ENCODE results near the gene DTX3. TPM values are rescaled to one million over a fixed set of nuclear protein-coding genes. Genes with fewer than 3 reads are reported as not detected.
"Not testable (repeated sequence)": the region's sequence is repeated elsewhere in the genome, so short reads cannot be mapped to it uniquely, and the experiment has no call there.

DTX3 gene
- 10 to 100 TPM; 33.8 to 37.1 TPM for total RNA-seq
- polyA plus RNA-seq = 1 to 10 TPM; 4.2 to 6.2 TPM

- CTCF ChIA-PET (ENCODE audit: partially characterized antibody) = interaction anchor here (1.6 to 3.6 kb wide), 2 partner anchors 15 to 21 kb away, joined by 4 to 17 read pairs; no protein-coding TSS in a partner anchor
- Mint-ChIP-seq H3K4me3 (peak within 1 kb of the TSS; percentile 85 to 90 (median 87)), H3K4me1 (peaks cover 17 to 39% (median 28%) of the 10 kb centered on the region in 4 donors), H3K27ac (peak within 1 kb of the TSS; percentile 63 to 96 (median 93)), H3K9me3 (no peaks in the 10 kb centered on the region), H3K36me3 (peaks cover 25 to 44% of the 10 kb centered on the region in 2 donors), H3K27me3 (peaks cover 0 to 1% of the 10 kb centered on the region in 2 donors)
- H3K27me3 ChIP-seq (ENCODE audit: insufficient read depth, low read length) = no peaks in the 10 kb centered on the region
- H3K27ac ChIP-seq (ENCODE audit: low read depth, low read length) = peak within 1 kb of the TSS; percentile 24
- POLR2A ChIA-PET (ENCODE audit: partially characterized antibody) = interaction anchor here (1.2 to 1.7 kb wide), 2 partner anchors 12 to 84 kb away, joined by 3 to 7 read pairs; partner anchors contain the start of gene DDIT3
- H3K4me1 ChIP-seq (ENCODE audit: insufficient read depth, low read length) = peaks cover 30% of the 10 kb centered on the region
- DNase-seq = peak in 3 of 5 donors; percentile 33 to 43 (median 39)
- peaks cover 13% of the 10 kb centered on the region for H3K36me3 ChIP-seq (ENCODE audit: insufficient read depth, low read length)
- H3K4me3 ChIP-seq (ENCODE audit: low read length in 2 of 2) = peak within 1 kb of the TSS; percentile 60 to 66
- H3K9me3 ChIP-seq (ENCODE audit: control insufficient read depth in 1 of 2, low read length in 2 of 2) = no peaks in the 10 kb centered on the region
- intact Hi-C loops (cut with micrococcal nuclease) = no loop called here
Measured at GRCh38 chr12:57604454-57604991, at the start of gene DTX3. TSS of gene DTX3 (plus strand) at chr12:57604824. CDS start at chr12:57606518, 1,694 bp downstream.

DNA sequence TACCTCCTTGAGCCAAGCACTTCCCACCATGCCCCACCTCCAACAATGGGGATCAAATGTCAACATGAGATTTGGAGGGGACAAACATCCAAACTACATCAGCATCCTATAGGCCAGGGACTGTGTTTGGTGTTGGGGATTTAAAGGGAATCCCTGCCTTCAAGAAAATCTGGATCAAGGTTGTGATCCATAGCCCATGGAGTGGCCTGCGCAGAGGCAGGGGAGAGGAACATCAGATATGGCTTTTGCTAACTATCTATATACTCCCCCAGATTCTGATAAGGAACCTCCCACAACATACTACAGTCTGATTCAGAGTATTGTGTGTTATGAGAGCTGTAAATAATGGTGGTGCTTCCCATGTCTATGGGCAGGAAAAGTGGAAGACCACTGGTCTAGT, 49.7 kb upstream of the DTX3 start:
- H3K4me1 Mint-ChIP-seq = peaks cover 3 to 10% (median 7%) of the 10 kb centered on the region in 4 donors

GRCh38 chr12:57558864-57559263, 45.8 kb upstream of the DTX3 start:
- H3K36me3 Mint-ChIP-seq = no peaks in the 10 kb centered on the region
- H3K4me3 ChIP-seq (ENCODE audit: low read length in 2 of 2) = no peak overlapping the region
- no peaks in the 10 kb centered on the region for H3K4me1 Mint-ChIP-seq
- H3K4me1 ChIP-seq (ENCODE audit: insufficient read depth, low read length) = no peaks in the 10 kb centered on the region
- peaks cover 0 to 9% of the 10 kb centered on the region in 2 donors for H3K27me3 Mint-ChIP-seq
- no peaks in the 10 kb centered on the region for H3K9me3 Mint-ChIP-seq
- H3K27ac Mint-ChIP-seq = no peak overlapping the region
- H3K9me3 ChIP-seq (ENCODE audit: control insufficient read depth in 1 of 2, low read length in 2 of 2) = no peaks in the 10 kb centered on the region
- ChIA-PET CTCF (ENCODE audit: partially characterized antibody) (interaction anchor here (0.8 kb wide), 1 partner anchor 13 kb away, joined by 3 read pairs; no protein-coding TSS in a partner anchor), POLR2A (ENCODE audit: partially characterized antibody) (no interaction called here)
- intact Hi-C loops (cut with micrococcal nuclease) = no loop called here
- H3K36me3 ChIP-seq (ENCODE audit: insufficient read depth, low read length) = no peaks in the 10 kb centered on the region
- DNase-seq = no peak
- no peak overlapping the region for H3K27ac ChIP-seq (ENCODE audit: low read depth, low read length)
- no peaks in the 10 kb centered on the region for H3K27me3 ChIP-seq (ENCODE audit: insufficient read depth, low read length)
- no peak overlapping the region for H3K4me3 Mint-ChIP-seq

More for the DNA sequence above, 49.7 kb upstream of the DTX3 start:
- Histone ChIP-seq H3K9me3 (ENCODE audit: control insufficient read depth in 1 of 2, low read length in 2 of 2) (no peaks in the 10 kb centered on the region), H3K27me3 (ENCODE audit: insufficient read depth, low read length) (no peaks in the 10 kb centered on the region), H3K27ac (ENCODE audit: low read depth, low read length) (no peak overlapping the region), H3K4me1 (ENCODE audit: insufficient read depth, low read length) (peaks cover 6% of the 10 kb centered on the region), H3K36me3 (ENCODE audit: insufficient read depth, low read length) (no peaks in the 10 kb centered on the region), H3K4me3 (ENCODE audit: low read length in 2 of 2) (no peak overlapping the region)
- POLR2A ChIA-PET (ENCODE audit: partially characterized antibody) = interaction anchor here (0.6 kb wide), 1 partner anchor 8 kb away, joined by 3 read pairs; the partner anchor contains the start of gene DCTN2
- intact Hi-C loops (cut with micrococcal nuclease) = no loop called here
- no peak overlapping the region for H3K4me3 Mint-ChIP-seq
- no peaks in the 10 kb centered on the region for H3K36me3 Mint-ChIP-seq
- no peak for DNase-seq
- no peaks in the 10 kb centered on the region for H3K9me3 Mint-ChIP-seq
- no peak overlapping the region for H3K27ac Mint-ChIP-seq
- CTCF ChIA-PET (ENCODE audit: partially characterized antibody) = interaction anchor here (1.5 kb wide), 1 partner anchor 30 kb away, joined by 3 read pairs; no protein-coding TSS in a partner anchor
- H3K27me3 Mint-ChIP-seq = peaks cover 2 to 5% of the 10 kb centered on the region in 2 donors

DNA sequence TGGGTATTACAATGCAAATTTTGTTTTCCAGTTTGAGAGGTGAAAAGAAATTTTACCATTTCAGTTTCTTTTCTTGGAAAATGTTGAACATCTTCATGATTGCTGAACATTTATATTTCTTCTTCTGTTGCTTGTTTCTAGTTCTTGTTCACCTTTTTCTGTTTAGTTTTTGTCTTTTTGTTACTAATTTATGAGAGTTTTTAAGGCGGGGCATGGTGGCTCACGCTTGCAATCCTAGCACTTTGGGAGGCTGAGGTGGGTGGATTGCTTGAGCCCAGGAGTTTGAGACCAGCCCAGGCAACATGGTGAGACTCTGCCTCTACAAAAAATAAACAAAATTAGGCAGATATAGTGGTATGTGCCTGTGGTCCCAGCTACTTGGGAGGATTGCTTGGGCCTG, 44.1 kb upstream of the DTX3 start:
- DNase-seq = no peak
- CTCF ChIA-PET (ENCODE audit: partially characterized antibody) = no interaction called here

GRCh38 chr12:57561117-57561516, 43.5 kb upstream of the DTX3 start:
- H3K9me3 ChIP-seq (ENCODE audit: control insufficient read depth in 1 of 2, low read length in 2 of 2); CTCF ChIA-PET (ENCODE audit: partially characterized antibody); H3K27ac ChIP-seq (ENCODE audit: low read depth, low read length); POLR2A ChIA-PET (ENCODE audit: partially characterized antibody); H3K27me3 ChIP-seq (ENCODE audit: insufficient read depth, low read length); H3K4me3 Mint-ChIP-seq; H3K36me3 ChIP-seq (ENCODE audit: insufficient read depth, low read length); intact Hi-C loops (cut with micrococcal nuclease); H3K4me1 ChIP-seq (ENCODE audit: insufficient read depth, low read length); H3K9me3 Mint-ChIP-seq; H3K4me3 ChIP-seq (ENCODE audit: low read length in 2 of 2); H3K27ac Mint-ChIP-seq; DNase-seq; H3K36me3 Mint-ChIP-seq; H3K4me1 Mint-ChIP-seq: not testable (repeated sequence)
- H3K27me3 Mint-ChIP-seq = peaks cover 1 to 12% of the 10 kb centered on the region in 2 donors

More for the DNA sequence above, 44.1 kb upstream of the DTX3 start:
- no peaks in the 10 kb centered on the region for H3K36me3 ChIP-seq (ENCODE audit: insufficient read depth, low read length)
- Mint-ChIP-seq H3K36me3 (no peaks in the 10 kb centered on the region), H3K4me1 (no peaks in the 10 kb centered on the region), H3K27me3 (peaks cover 1 to 12% of the 10 kb centered on the region in 2 donors), H3K27ac (no peak overlapping the region), H3K9me3 (no peaks in the 10 kb centered on the region), H3K4me3 (no peak overlapping the region)
- no peaks in the 10 kb centered on the region for H3K4me1 ChIP-seq (ENCODE audit: insufficient read depth, low read length)
- intact Hi-C loops (cut with micrococcal nuclease) = no loop called here
- no peak overlapping the region for H3K4me3 ChIP-seq (ENCODE audit: low read length in 2 of 2)
- H3K9me3 ChIP-seq (ENCODE audit: control insufficient read depth in 1 of 2, low read length in 2 of 2) = no peaks in the 10 kb centered on the region
- POLR2A ChIA-PET (ENCODE audit: partially characterized antibody) = no interaction called here
- no peaks in the 10 kb centered on the region for H3K27me3 ChIP-seq (ENCODE audit: insufficient read depth, low read length)
- no peak overlapping the region for H3K27ac ChIP-seq (ENCODE audit: low read depth, low read length)

GRCh38 chr12:57563358-57563757, 41.3 kb upstream of the DTX3 start:
- Histone ChIP-seq H3K4me3 (ENCODE audit: low read length in 2 of 2) (no peak overlapping the region), H3K27ac (ENCODE audit: low read depth, low read length) (no peak overlapping the region), H3K9me3 (ENCODE audit: control insufficient read depth in 1 of 2, low read length in 2 of 2) (no peaks in the 10 kb centered on the region), H3K27me3 (ENCODE audit: insufficient read depth, low read length) (no peaks in the 10 kb centered on the region), H3K4me1 (ENCODE audit: insufficient read depth, low read length) (no peaks in the 10 kb centered on the region), H3K36me3 (ENCODE audit: insufficient read depth, low read length) (no peaks in the 10 kb centered on the region)
- no peaks in the 10 kb centered on the region for H3K4me1 Mint-ChIP-seq
- H3K27me3 Mint-ChIP-seq = peaks cover 1 to 12% of the 10 kb centered on the region in 2 donors
- DNase-seq = no peak
- ChIA-PET CTCF (ENCODE audit: partially characterized antibody) (interaction anchor here (0.7 to 1.4 kb wide), 2 partner anchors 19 to 64 kb away, joined by 3 read pairs; no protein-coding TSS in a partner anchor), POLR2A (ENCODE audit: partially characterized antibody) (no interaction called here)
- H3K9me3 Mint-ChIP-seq = no peaks in the 10 kb centered on the region
- intact Hi-C loops (cut with micrococcal nuclease) = no loop called here
- H3K27ac Mint-ChIP-seq = no peak overlapping the region
- no peak overlapping the region for H3K4me3 Mint-ChIP-seq
- H3K36me3 Mint-ChIP-seq = no peaks in the 10 kb centered on the region

DNA sequence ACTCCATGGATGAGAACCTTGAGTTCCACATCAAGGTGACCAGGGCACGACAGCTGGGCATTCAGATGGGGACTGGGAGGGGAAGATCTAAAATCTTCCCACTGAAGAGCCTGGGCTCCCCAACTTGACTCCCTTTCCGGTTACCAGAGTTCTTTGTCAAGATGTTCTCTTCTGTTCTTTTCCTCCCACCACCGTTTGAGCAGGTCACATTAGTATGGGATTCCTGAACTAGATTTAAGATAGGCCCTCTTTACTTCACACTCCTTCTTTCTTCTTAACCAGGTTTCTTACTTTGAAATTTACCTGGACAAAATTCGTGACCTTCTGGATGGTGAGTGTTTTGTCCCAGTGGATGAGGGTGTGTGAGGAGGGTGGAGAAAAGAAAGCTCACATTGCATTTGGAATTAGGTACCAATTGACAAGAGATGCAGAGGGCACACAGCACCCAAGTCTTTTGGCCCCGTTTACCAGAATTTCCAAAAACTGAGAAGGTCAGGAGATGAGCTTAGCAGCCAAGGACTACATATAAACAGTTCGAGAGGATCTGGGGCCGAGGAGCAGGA, 40.4 kb upstream of the DTX3 start:
- no peaks in the 10 kb centered on the region for H3K36me3 Mint-ChIP-seq
- intact Hi-C loops (cut with micrococcal nuclease) = no loop called here
- ChIA-PET CTCF (ENCODE audit: partially characterized antibody) (no interaction called here), POLR2A (ENCODE audit: partially characterized antibody) (no interaction called here)
- H3K27me3 Mint-ChIP-seq = peaks cover 1 to 19% of the 10 kb centered on the region in 2 donors
- H3K27me3 ChIP-seq (ENCODE audit: insufficient read depth, low read length) = no peaks in the 10 kb centered on the region
- H3K9me3 Mint-ChIP-seq = no peaks in the 10 kb centered on the region
- H3K4me3 Mint-ChIP-seq = no peak overlapping the region
- H3K36me3 ChIP-seq (ENCODE audit: insufficient read depth, low read length) = no peaks in the 10 kb centered on the region
- no peak overlapping the region for H3K4me3 ChIP-seq (ENCODE audit: low read length in 2 of 2)
- H3K9me3 ChIP-seq (ENCODE audit: control insufficient read depth in 1 of 2, low read length in 2 of 2) = no peaks in the 10 kb centered on the region
- DNase-seq = no peak
- H3K27ac Mint-ChIP-seq = peak overlapping the region in 1 of 7 donors; percentile 43
- no peaks in the 10 kb centered on the region for H3K4me1 ChIP-seq (ENCODE audit: insufficient read depth, low read length)
- no peak overlapping the region for H3K27ac ChIP-seq (ENCODE audit: low read depth, low read length)
- H3K4me1 Mint-ChIP-seq = no peaks in the 10 kb centered on the region
